Stimulated activated naive CD8-positive, alpha-beta T cell treated with anti-CD3 and anti-CD28 coated beads, Interleukin-15, amount 100 ng/mL, for 72 hours (primary cell): Measurements from ENCODE around the gene RASAL1.
A peak's percentile ranks its signal among the peaks of the same experiment; 100 is the strongest.

Experiments used
- ATAC-seq: fragments of 150-1000 bp; cut with Tn5 transposase; 2 replicates; pipeline ENCODE4 v1.10.0; 2021; ENCODE audit warnings: mild to moderate bottlenecking, moderate library complexity
- DNase-seq, 2 donors: peaks; one replicate each; pipeline ENCODE4 v3.0.0; 2021 to 2022
- H3K27ac Mint-ChIP-seq, 2 donors: one replicate each; pipeline ENCODE4 v1.8.0; 2022; ENCODE audit warnings: mild to moderate bottlenecking in 2 of 2, mixed read lengths in 2 of 2, moderate library complexity in 2 of 2
- H3K27me3 Mint-ChIP-seq: one replicate; pipeline ENCODE4 v1.8.0; 2022; ENCODE audit warnings: mixed read lengths
- H3K4me1 Mint-ChIP-seq: one replicate; pipeline ENCODE4 v1.8.0; 2022; ENCODE audit warnings: mild to moderate bottlenecking, mixed read lengths
- H3K4me3 Mint-ChIP-seq, 2 donors: one replicate each; pipeline ENCODE4 v1.8.0; 2022; ENCODE audit warnings: mild to moderate bottlenecking in 2 of 2, mixed read lengths in 2 of 2, moderate library complexity in 1 of 2
- H3K9me3 Mint-ChIP-seq, 2 donors: one replicate each; pipeline ENCODE4 v1.8.0; 2022; ENCODE audit warnings: mixed read lengths in 2 of 2

RASAL1 gene

DNA sequence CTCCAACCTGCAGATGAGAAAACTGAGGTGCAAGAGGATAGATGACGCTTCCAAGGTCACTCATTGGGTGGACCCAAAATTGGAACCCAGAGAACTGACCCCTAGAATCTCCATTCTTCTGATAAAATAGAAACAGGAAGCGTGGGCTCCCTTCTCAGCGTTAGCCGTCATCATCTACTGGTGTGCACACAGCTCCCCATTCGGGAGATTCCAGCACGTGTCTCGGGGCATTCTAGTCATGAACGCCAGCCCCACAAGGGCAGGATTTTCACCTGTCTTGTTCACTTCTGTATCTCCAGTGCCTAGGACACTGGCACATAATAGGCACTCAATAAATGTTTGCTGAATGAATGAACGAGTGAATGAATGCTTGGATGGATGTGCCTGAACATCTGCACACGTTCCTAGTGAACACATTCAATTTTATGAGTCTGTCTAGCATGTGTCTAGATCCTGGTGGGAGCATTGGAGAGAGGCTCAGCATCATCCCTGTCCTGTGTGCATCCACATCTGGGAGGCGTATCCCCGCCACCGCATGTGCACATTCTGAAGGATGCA is 30.5 kb downstream of the RASAL1 start:
- H3K27ac Mint-ChIP-seq, result no peak overlapping the region
- ATAC-seq (no peak), DNase-seq (no peak)
- H3K4me1 Mint-ChIP-seq, result peaks cover 18% of the 10 kb centered on the region
- no peaks in the 10 kb centered on the region for H3K9me3 Mint-ChIP-seq
- H3K4me3 Mint-ChIP-seq, result peak overlapping the region; percentile 30 to 36
- no peaks in the 10 kb centered on the region for H3K27me3 Mint-ChIP-seq

DNA sequence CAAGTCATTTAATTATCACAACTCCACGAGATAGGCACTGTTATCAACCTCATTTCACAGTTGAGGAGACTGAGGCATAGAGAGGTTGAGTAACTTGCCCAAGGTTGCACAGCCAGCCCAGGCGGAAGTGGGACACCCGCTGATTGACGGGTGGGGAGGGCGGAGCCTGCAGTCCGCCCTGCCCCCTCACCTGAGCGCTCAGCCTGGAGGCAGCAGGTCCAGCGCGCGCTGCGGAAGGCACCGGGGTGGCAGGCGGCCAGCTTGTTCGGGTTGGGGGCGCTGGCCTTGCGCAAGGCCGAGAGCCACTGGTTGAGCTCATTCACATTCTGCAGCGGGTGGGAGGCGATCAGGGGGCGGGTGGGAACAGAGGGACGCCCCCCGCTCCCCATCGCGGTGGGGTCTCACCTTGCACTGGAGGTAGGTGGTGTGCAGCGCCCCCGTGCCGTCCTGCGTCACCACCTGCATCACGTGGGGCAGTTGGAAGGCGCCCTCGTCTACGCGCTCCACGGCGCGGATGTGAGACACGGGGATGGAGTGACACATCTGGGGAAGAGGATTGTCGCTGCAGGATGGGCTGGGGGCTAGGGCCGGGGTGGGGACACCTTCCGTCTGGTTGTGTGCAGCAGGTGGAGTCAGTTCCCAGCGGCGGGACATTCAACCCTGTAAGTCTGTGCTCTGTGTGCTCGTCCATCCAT is 31.7 kb downstream of the RASAL1 start:
- Mint-ChIP-seq H3K27ac (no peak overlapping the region), H3K27me3 (no peaks in the 10 kb centered on the region), H3K4me1 (peaks cover 12% of the 10 kb centered on the region), H3K9me3 (no peaks in the 10 kb centered on the region), H3K4me3 (peak overlapping the region; percentile 70 to 85)
- ATAC-seq (peak; percentile 93), DNase-seq (peak; percentile 66 to 67)

DNA sequence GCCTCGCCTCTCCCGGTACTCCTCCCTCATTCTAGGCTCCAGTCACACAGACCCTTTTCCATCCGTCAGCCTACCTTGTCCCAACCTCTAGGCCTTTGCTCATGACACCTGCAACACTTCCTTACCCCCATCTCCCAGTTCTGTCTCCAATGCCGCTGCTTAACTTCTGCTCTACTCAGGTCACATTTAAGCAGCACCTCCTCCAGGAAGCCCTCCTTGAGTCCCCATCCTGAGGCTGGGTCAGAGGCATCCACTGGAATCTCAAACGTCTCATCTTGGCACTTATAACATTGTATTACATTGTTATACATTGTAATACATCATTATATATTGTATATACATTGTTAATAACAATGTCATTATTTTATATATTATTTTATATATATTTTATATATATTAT is 32.8 kb downstream of the RASAL1 start:
- Mint-ChIP-seq H3K4me3 (no peak overlapping the region), H3K9me3 (no peaks in the 10 kb centered on the region), H3K4me1 (peaks cover 23% of the 10 kb centered on the region), H3K27me3 (no peaks in the 10 kb centered on the region), H3K27ac (no peak overlapping the region)
- ATAC-seq, result no peak
- no peak for DNase-seq

DNA sequence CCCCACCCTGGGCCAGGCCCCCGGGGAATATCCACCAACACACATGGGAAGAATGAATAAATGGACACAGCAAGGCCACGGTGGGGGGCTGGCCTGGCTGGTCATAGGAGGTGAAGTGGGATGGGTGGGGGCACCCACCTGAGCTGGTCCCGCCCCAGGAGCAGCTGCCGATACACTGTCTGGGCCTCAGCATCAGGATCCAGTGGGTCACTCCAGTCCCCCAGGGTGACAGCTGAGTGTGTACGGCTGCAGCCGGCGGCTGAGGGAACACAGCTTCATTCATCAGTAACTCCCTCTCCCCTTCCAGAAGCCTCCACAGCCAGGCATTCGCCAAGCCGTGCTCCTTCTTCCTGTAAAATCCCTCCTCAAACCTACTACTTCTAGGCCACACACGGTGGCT is 33.8 kb downstream of the RASAL1 start:
- Mint-ChIP-seq H3K4me1 (peaks cover 33% of the 10 kb centered on the region), H3K4me3 (no peak overlapping the region), H3K27ac (peak overlapping the region in 1 of 2 donors; percentile 90), H3K9me3 (no peaks in the 10 kb centered on the region), H3K27me3 (no peaks in the 10 kb centered on the region)
- DNase-seq, result no peak
- ATAC-seq, result no peak

DNA sequence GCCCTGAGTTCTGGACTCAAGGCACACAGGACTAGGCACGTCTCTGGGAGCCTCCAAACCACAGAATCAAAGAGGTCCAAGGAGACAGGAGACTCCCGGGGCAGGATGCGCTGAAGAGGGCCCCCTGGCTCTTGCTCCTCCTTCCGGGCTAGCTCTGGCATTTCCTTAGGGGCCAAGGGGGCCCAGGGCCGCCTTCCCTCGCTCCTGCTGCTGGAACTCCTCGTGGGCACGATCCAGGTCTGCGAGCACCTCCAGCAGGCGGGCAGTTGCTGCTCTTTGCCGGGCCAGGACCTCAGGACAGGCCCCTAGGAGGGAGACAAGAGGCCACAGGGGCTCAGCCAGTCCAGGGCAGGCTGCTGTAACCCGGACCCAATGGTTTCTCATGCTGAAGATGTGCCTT is 35.8 kb downstream of the RASAL1 start:
- Mint-ChIP-seq H3K4me1 (peaks cover 33% of the 10 kb centered on the region), H3K27me3 (no peaks in the 10 kb centered on the region), H3K9me3 (no peaks in the 10 kb centered on the region), H3K4me3 (no peak overlapping the region), H3K27ac (no peak overlapping the region)
- ATAC-seq, result no peak
- no peak for DNase-seq

DNA sequence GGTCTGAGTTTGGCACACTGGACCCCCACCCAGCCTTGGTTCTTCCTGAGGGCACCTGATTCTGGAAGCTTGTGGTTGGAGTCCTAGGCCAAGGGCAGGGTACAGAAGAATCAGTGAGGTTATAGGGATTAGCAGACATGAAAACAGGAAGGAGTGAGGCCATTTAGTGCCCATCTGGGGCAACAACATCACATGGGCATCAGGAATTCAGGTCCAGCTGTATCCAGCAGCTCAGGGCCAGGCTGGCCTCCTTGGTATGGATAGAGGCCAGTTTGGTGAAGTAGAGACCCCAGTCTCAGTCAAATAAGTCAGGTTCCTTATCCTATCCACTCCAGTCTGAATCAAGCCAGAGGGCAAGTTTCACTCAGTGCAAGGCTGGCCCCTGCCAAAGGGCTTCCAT is 36.2 kb downstream of the RASAL1 start:
- ATAC-seq, result no peak
- Mint-ChIP-seq H3K27me3 (no peaks in the 10 kb centered on the region), H3K4me1 (peaks cover 33% of the 10 kb centered on the region), H3K27ac (peak overlapping the region in 1 of 2 donors; percentile 75), H3K9me3 (no peaks in the 10 kb centered on the region), H3K4me3 (no peak overlapping the region)
- DNase-seq, result no peak

DNA sequence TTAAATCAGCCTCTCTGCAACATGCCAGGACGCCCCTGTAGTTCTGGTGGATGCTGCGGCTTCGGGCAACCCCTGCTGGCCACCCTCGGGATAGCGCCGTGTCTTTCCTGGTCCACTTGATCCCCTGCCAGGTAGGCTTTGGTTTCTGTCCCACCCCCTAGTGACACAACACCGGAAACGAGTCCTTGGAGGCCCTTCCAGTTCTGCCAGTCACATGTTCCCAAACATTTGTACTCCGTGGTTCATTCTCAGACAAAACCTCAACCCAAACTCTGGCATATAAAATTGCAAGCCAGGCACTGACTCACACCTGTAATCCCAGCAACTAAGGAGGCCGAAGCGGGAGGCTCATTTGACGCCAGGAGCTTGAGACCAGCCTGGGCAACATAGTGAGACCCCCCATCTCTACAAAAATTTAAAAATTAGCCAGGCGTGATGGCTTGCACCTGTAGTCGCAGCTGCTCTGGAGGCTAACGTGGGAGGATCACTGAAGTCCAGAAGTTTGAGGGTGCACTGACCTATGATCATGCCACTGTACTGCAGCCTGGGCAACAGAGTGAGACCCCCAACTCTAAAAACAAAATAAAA is 37.0 kb downstream of the RASAL1 start:
- Mint-ChIP-seq H3K4me1 (peaks cover 26% of the 10 kb centered on the region), H3K27ac (no peak overlapping the region), H3K9me3 (no peaks in the 10 kb centered on the region), H3K4me3 (no peak overlapping the region), H3K27me3 (no peaks in the 10 kb centered on the region)
- DNase-seq (peak; percentile 64 to 73), ATAC-seq (peak; percentile 80)

DNA sequence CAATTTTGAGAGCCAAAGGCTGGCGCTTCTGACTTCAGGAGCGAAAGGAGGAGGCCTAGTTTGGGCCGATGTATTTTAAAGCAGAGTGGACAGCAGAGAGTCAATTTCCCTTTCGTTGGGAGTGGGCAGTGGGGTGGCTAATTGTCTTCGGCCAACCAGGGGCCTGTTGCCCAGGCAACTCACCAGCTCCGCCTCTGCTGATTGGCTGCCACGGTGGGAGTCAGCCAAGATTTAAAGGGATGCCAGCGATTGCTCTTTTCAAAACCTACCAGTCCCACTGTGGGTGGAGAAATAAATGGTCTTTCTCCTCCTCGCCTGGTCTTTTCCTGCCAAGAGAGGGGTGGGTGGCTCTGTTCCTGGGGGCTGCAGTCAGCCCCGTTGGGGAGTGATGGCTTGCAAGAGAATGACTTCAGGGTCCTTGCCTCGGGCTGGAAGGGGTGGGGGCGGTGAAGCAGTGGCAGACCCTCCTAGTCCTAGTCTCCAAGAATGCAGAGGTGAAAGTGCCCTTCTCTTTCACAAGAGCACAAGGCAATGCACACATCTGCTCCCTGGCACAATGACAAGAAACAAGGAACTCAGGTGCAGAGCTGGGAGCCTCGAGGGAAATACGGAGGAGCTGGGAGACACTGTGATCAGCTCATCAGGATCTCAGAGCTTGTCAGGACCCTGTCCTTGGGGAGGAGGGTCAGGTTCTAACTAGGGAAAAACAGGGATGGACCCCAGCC is 37.7 kb downstream of the RASAL1 start:
- Mint-ChIP-seq H3K9me3 (no peaks in the 10 kb centered on the region), H3K27ac (no peak overlapping the region), H3K27me3 (no peaks in the 10 kb centered on the region), H3K4me3 (no peak overlapping the region), H3K4me1 (peaks cover 27% of the 10 kb centered on the region)
- no peak for DNase-seq
- peak; percentile 9 for ATAC-seq

DNA sequence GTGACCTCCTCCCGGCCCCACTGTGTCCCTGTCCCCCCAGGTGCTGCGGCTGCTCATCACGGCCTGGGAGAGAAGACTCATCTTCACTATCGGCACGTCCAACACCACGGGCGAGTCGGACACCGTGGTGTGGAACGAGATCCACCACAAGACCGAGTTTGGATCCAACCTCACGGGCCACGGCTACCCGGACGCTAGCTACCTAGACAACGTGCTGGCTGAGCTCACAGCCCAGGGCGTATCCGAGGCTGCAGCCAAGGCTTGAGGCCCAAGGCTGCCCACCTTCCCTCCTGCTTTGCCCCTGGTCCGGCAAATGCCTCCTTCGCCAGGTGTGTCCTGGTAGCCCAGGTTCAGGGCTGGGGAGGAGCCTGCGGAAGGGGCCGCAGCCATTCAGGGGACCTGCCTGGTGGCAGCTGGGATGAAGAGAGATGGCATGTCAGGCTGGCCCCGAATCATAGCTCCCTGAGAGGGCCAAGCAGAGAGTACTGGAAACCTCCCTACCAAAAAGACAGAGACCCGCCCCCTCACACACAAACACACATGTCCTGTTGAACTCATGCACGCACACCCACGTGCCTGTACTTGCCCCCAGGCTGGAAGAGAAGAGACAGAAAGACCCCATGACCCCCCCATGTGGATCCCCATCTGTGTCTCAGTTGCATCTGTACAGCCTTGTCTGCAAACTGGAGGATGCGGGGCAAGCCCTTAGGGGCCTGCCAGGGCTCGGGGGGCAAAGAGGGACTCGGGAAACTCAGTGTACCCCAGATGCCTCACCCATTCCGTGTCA is 38.7 kb downstream of the RASAL1 start:
- H3K4me1 Mint-ChIP-seq, result peaks cover 37% of the 10 kb centered on the region
- no peak for ATAC-seq
- no peak overlapping the region for H3K27ac Mint-ChIP-seq
- H3K4me3 Mint-ChIP-seq, result no peak overlapping the region
- H3K9me3 Mint-ChIP-seq, result no peaks in the 10 kb centered on the region
- H3K27me3 Mint-ChIP-seq, result no peaks in the 10 kb centered on the region
- DNase-seq, result no peak

DNA sequence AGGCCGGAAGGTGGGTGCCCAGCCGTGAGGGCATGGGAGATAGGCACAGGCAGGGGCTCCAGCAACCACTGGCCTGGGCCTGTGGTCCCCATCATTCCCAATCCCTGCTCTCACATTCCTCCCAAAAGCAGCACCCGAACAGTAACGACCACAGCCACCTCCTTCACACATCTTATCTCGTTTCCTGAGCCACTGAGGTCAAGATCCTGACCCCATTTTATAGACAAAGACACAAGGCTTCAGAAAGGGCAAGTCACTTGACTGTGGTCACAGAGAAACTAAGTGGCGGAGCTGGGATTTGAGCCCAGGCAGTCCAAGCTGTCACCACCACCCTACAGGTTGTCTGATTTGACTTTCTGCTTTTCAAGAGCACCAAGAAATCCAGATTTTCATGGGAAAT is 40.2 kb downstream of the RASAL1 start:
- no peaks in the 10 kb centered on the region for H3K27me3 Mint-ChIP-seq
- no peak overlapping the region for H3K27ac Mint-ChIP-seq
- peaks cover 52% of the 10 kb centered on the region for H3K4me1 Mint-ChIP-seq
- ATAC-seq, result no peak
- no peak overlapping the region for H3K4me3 Mint-ChIP-seq
- no peak for DNase-seq
- H3K9me3 Mint-ChIP-seq, result no peaks in the 10 kb centered on the region

DNA sequence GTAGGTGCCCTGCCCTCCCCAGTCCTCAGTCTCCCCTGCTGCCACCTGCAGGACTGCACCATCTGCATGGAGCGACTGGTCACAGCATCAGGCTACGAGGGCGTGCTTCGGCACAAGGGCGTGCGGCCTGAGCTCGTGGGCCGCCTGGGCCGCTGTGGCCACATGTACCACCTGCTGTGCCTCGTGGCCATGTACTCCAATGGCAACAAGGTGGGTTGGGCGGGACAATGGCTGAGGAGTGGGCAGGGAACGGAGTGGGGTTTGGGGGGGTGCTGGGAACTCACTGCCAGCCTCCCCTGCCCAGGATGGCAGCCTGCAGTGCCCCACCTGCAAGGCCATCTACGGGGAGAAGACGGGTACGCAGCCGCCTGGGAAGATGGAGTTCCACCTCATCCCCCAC is 40.8 kb downstream of the RASAL1 start:
- Mint-ChIP-seq H3K4me3 (no peak overlapping the region), H3K27ac (no peak overlapping the region), H3K27me3 (no peaks in the 10 kb centered on the region), H3K4me1 (peaks cover 58% of the 10 kb centered on the region), H3K9me3 (no peaks in the 10 kb centered on the region)
- DNase-seq, result no peak
- ATAC-seq, result no peak

DNA sequence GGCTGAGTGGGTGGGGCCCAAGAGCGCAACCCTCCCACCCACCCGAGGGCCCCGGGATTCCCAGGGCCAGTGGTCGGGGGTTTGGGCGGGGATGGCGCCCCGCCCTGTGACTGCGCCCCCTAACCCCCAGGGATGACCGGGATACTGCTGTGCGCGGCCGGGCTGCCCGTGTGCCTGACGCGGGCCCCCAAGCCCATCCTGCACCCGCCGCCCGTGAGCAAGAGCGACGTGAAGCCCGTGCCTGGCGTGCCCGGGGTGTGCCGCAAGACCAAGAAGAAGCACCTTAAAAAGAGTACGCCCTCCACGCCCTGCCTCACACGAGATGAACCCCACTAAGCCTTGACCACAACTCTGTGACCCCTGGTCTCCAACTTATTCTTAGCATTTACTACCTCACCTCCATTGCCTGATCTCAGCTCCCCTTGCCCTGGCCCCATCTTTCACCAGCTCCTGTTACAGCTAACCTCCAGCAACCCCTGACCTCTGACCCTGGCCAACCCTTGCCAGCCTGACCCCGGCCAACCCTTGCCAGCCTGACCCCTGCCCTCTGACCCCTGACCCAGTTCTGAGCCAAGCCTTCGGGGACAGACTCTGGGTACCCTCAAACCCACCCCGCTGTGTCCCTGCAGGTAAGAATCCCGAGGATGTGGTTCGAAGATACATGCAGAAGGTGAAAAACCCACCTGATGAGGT is 42.0 kb downstream of the RASAL1 start:
- Mint-ChIP-seq H3K4me1 (peaks cover 63% of the 10 kb centered on the region), H3K9me3 (no peaks in the 10 kb centered on the region), H3K27me3 (no peaks in the 10 kb centered on the region), H3K27ac (no peak overlapping the region), H3K4me3 (no peak overlapping the region)
- ATAC-seq (peak; percentile 25), DNase-seq (no peak)

DNA sequence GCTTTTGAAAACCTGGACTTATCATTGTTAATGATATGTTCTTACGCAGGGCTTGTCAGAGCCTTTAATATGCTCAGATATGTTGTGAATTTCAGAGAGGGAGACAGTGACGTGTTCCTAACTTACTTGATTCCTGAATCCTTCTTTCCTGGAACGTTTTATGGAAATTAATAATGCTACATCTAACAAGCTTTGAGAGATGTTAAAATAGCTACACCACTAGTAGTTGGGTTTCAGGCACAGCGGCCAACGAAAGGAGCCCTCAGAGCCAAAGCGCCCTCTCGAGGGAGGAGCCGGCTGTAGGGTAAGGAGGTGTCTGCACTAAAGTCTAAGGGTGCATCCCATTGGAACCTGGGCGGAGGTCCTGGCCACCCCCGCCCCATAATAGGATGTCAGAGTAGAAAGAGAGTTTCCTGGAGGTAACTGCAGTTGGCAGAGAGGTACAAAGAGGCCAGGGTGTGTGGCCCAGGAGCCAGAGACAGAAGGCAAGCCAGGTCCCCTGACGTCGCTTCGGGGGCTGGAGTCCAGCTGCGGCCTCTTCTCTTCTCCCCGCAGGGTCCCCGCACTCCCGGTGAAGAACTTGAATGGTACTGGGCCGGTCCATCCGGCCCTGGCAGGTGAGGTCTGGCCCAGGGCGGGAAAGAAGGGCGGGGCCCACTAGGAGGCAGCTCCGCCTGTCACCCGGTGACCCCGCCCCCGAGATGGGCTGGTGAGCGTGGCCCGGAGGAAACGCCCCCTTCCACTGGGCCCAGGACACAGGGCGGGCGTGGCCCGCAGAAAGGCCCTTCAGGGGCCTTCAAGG is 42.8 kb downstream of the RASAL1 start:
- DNase-seq (no peak), ATAC-seq (peak; percentile 5)
- Mint-ChIP-seq H3K9me3 (peaks cover 0 to 4% of the 10 kb centered on the region in 2 donors), H3K27me3 (no peaks in the 10 kb centered on the region), H3K4me1 (peaks cover 63% of the 10 kb centered on the region), H3K4me3 (no peak overlapping the region), H3K27ac (no peak overlapping the region)

DNA sequence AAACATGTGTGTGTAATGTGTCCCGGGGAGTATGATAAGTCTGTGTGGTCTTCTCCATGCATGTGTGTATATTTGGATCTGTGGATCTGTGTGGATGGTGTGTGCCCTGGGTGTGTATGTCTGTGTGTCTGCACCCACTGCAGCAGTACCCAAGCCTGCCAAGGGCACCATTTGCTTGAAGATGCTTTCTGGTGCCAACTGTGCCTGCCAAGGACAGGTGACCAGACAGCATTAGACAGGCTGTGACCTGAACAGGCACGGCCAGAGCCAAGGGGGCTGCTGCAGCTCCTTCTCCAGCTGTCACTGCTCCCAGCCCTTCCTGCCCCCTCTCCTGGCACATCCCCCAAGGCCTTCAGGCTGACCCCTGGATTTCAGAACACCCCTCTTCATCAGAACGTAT is 44.1 kb downstream of the RASAL1 start:
- Mint-ChIP-seq H3K27ac (no peak overlapping the region), H3K4me1 (peaks cover 66% of the 10 kb centered on the region), H3K9me3 (peaks cover 0 to 4% of the 10 kb centered on the region in 2 donors), H3K27me3 (no peaks in the 10 kb centered on the region), H3K4me3 (no peak overlapping the region)
- no peak for ATAC-seq
- DNase-seq, result no peak
